Measurements from ENCODE around the gene ATP6V1C2.
A peak's percentile ranks its signal among the peaks of the same experiment; 100 is the strongest.

ATP6V1C2 gene

GRCh38 chr2:10785260-10785659 is 63.8 kb downstream of the ATP6V1C2 start:
- DNase-seq = no peak
- H3K9me3 ChIP-seq = no peaks in the 10 kb centered on the region
- H3K4me1 ChIP-seq = no peaks in the 10 kb centered on the region
- peaks cover 93% of the 10 kb centered on the region for H3K36me3 ChIP-seq
- TF ChIP-seq, protein P1, sequence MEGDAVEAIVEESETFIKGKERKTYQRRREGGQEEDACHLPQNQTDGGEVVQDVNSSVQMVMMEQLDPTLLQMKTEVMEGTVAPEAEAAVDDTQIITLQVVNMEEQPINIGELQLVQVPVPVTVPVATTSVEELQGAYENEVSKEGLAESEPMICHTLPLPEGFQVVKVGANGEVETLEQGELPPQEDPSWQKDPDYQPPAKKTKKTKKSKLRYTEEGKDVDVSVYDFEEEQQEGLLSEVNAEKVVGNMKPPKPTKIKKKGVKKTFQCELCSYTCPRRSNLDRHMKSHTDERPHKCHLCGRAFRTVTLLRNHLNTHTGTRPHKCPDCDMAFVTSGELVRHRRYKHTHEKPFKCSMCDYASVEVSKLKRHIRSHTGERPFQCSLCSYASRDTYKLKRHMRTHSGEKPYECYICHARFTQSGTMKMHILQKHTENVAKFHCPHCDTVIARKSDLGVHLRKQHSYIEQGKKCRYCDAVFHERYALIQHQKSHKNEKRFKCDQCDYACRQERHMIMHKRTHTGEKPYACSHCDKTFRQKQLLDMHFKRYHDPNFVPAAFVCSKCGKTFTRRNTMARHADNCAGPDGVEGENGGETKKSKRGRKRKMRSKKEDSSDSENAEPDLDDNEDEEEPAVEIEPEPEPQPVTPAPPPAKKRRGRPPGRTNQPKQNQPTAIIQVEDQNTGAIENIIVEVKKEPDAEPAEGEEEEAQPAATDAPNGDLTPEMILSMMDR (IDR thresholded peaks at IDR 0.05; ENCODE audit: low read depth, low read length) = no peak
- H3K27me3 ChIP-seq = no peaks in the 10 kb centered on the region
- no peak overlapping the region for H3K4me3 ChIP-seq (ENCODE audit: low read depth, low read length)

- no peak for DNase-seq
- no peaks in the 10 kb centered on the region for H3K4me1 ChIP-seq
- H3K36me3 ChIP-seq = peaks cover 95% of the 10 kb centered on the region
- no peaks in the 10 kb centered on the region for H3K9me3 ChIP-seq
- TF ChIP-seq, protein P1 (IDR thresholded peaks at IDR 0.05; ENCODE audit: low read depth, low read length) = no peak
- H3K4me3 ChIP-seq (ENCODE audit: low read depth, low read length) = no peak overlapping the region
- no peaks in the 10 kb centered on the region for H3K27me3 ChIP-seq
These were observed 65.0 kb downstream of the ATP6V1C2 start for GRCh38 chr2:10786240-10786982.

DNA sequence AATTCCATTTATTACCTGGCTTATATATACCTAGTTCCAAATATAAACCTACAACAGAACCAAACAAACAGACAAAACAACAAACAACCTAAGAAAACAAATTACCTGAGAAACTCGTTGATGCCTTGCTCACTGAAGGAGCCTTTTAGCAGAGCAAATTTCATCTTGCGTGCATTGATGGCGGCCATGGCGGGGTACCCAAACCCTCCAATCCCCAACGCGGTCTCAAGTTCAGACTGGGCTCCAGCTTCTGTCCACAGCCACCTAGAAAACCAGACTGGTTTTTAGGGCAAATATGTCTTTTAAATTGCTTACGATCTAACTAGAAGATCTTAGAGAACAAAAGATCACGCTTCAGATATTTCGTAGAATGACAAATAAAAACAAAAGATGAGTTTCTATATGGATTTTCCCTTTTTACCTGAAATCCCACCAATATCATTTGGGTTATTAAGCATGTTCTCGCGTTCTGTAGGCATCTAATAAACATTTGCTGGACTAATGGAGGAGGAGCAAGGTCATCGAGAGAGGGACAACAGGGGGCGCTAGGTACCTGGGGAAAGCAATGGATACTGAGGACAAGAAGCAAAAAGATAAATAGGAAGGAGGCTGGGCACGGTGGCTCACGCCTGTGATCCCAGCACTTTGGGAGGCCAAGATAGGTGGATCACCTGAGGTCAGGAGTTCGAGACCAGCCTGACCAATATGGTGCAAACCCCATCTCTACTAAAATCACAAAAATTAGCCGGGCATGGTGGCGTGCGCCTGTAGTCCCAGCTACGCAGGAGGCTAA is 65.9 kb downstream of the ATP6V1C2 start:
- H3K4me3 ChIP-seq (ENCODE audit: low read depth, low read length) = no peak overlapping the region
- H3K36me3 ChIP-seq = peaks cover 96% of the 10 kb centered on the region
- TF ChIP-seq, protein P1 (IDR thresholded peaks at IDR 0.05; ENCODE audit: low read depth, low read length) = peak; percentile 60
- no peaks in the 10 kb centered on the region for H3K9me3 ChIP-seq
- H3K27me3 ChIP-seq = no peaks in the 10 kb centered on the region
- peak; percentile 66 for DNase-seq
- H3K4me1 ChIP-seq = no peaks in the 10 kb centered on the region

DNA sequence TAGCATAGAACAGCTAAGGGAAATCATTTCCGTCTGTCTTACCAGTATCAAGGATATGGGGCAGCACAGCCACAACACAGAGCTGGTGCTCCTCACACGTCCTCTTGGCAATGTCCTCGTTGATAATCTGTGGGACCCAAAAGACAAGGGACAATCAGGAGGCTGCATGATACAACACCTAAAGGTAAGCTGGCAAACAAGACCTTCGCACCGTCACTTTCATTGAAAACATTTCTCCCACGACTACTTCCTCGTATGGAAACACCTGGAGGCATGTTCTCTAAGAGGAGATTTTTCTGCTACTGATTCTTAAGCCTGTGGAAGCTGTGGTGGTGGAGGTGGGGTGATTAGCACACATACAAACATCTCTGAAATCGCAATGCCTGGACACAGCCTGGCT is 67.4 kb downstream of the ATP6V1C2 start:
- DNase-seq = no peak
- Histone ChIP-seq H3K4me3 (ENCODE audit: low read depth, low read length) (no peak overlapping the region), H3K9me3 (no peaks in the 10 kb centered on the region), H3K36me3 (peaks cover 97% of the 10 kb centered on the region), H3K4me1 (no peaks in the 10 kb centered on the region), H3K27me3 (no peaks in the 10 kb centered on the region)
- TF ChIP-seq, protein P1 (IDR thresholded peaks at IDR 0.05; ENCODE audit: low read depth, low read length) = no peak

- no peaks in the 10 kb centered on the region for H3K4me1 ChIP-seq
- no peak overlapping the region for H3K4me3 ChIP-seq (ENCODE audit: low read depth, low read length)
- H3K9me3 ChIP-seq = no peaks in the 10 kb centered on the region
- no peaks in the 10 kb centered on the region for H3K27me3 ChIP-seq
- no peak for DNase-seq
- TF ChIP-seq, protein P1 (IDR thresholded peaks at IDR 0.05; ENCODE audit: low read depth, low read length) = no peak
- H3K36me3 ChIP-seq = peaks cover 93% of the 10 kb centered on the region
These were observed 69.0 kb downstream of the ATP6V1C2 start for GRCh38 chr2:10790228-10790973.
